HCT116 (cell line): ENCODE measurements around the gene YBX1. TPM values are rescaled to one million over a fixed set of nuclear protein-coding genes. Genes with fewer than 3 reads are reported as not detected.
A peak's percentile ranks its signal among the peaks of the same experiment; 100 is the strongest.

Source experiments
- ATAC-seq: fragments of 200-7000 bp; cut with Tn5 transposase; 2 replicates; pipeline ENCODE4 v1.9.1; 2020; ENCODE audit warnings: mild to moderate bottlenecking, moderate library complexity
- BruUV-seq: library from RNA; stranded (reverse); fragments of 400-500 nt; replicated peaks from 2 replicates; lab custom pipeline; 2021; lab: Mats Ljungman, UMichigan
- CTCF ChIA-PET: fragments of 300-600 bp; sonication (Branson Sonifier 250); formaldehyde crosslinking; loops from one replicate; lab custom pipeline; 2021; ENCODE audit warnings: antibody characterized with exemption; lab: Charles Lee
- POLR2A ChIA-PET: fragments of 300-600, 350-600 bp; sonication (Branson Sonifier 250); formaldehyde crosslinking; loops from one replicate; lab custom pipeline; 2021; ENCODE audit warnings: antibody characterized with exemption; lab: Charles Lee
- RAD21 ChIA-PET, 2 experiments: fragments of 300-600 bp; sonication (Branson Sonifier 250); formaldehyde crosslinking; loops; one replicate each; lab custom pipeline; 2023; ENCODE audit warnings: low total read pairs in 2 of 2; ENCODE audit not compliant: uncharacterized antibody in 2 of 2, unreplicated experiment in 2 of 2, low non-redundant PET in 1 of 2; lab: Charles Lee
- DNase-seq: peaks from one replicate; pipeline ENCODE4 v3.0.0-alpha.2; 2010; ENCODE audit warnings: low read depth, low spot score
- H2AFZ ChIP-seq: fragments of 200-600 bp; shearing (Covaris generic), sonication (generic); 2 replicates; pipeline ENCODE4 v1.6.1; 2017; ENCODE audit warnings: low read depth, mixed run types, mixed read lengths, antibody characterized with exemption, low read length; ENCODE audit not compliant: poor library complexity, severe bottlenecking
- H3K27ac ChIP-seq: 2 replicates; pipeline ENCODE4 v1.5.1; 2012; ENCODE audit warnings: low read depth, low read length
- H3K27me3 ChIP-seq: fragments of 200-600 bp; sonication (generic); 2 replicates; pipeline ENCODE4 v1.6.1; 2016; ENCODE audit warnings: mixed run types, low read length, mixed read lengths; ENCODE audit not compliant: insufficient read depth
- H3K36me3 ChIP-seq, 2 experiments: fragments of 200-500 bp in 1 of 2; fragments of 200-600 bp in 1 of 2; sonication (Bioruptor generic) in 1 of 2; sonication (generic) in 1 of 2; 2 replicates each; pipeline versions ENCODE4 v1.5.1 to v1.6.1; 2014 to 2016; ENCODE audit warnings: low read length in 2 of 2, inconsistent platforms in 1 of 2, mixed read lengths in 1 of 2, mixed run types in 1 of 2; ENCODE audit not compliant: insufficient read depth in 2 of 2, control insufficient read depth in 1 of 2
- H3K4me1 ChIP-seq, 2 experiments: fragments of 200-600 bp in 1 of 2; sonication (generic) in 1 of 2; 2 replicates each; pipeline versions ENCODE4 v1.5.1 to v1.6.1; 2012 to 2017; ENCODE audit warnings: low read length in 2 of 2, inconsistent platforms in 1 of 2, mild to moderate bottlenecking in 1 of 2, mixed read lengths in 1 of 2, mixed run types in 1 of 2, moderate library complexity in 1 of 2; ENCODE audit not compliant: insufficient read depth in 2 of 2, control insufficient read depth in 1 of 2
- H3K4me2 ChIP-seq: fragments of 200-600 bp; sonication (generic); 2 replicates; pipeline ENCODE4 v1.6.1; 2017; ENCODE audit warnings: mixed run types, low read length, mixed read lengths
- H3K4me3 ChIP-seq, 2 experiments: fragments of 200-600 bp in 1 of 2; sonication (generic) in 1 of 2; replicated peaks in 1 of 2; 2 replicates each; pipeline ENCODE4 v1.5.1; 2011 to 2016; ENCODE audit warnings: low read length in 2 of 2, control low read depth in 1 of 2, low read depth in 1 of 2, mild to moderate bottlenecking in 1 of 2, mixed read lengths in 1 of 2, mixed run types in 1 of 2
- H3K79me2 ChIP-seq: fragments of 200-600 bp; sonication (generic); 2 replicates; pipeline ENCODE4 v1.6.1; 2017; ENCODE audit warnings: mild to moderate bottlenecking, mixed run types, low read length, moderate library complexity, mixed read lengths; ENCODE audit not compliant: insufficient read depth
- H3K9ac ChIP-seq: fragments of 200-600 bp; sonication (generic); 2 replicates; pipeline ENCODE4 v1.6.1; 2016; ENCODE audit warnings: low read length, mixed read lengths
- H3K9me2 ChIP-seq: fragments of 200-600 bp; sonication (generic), shearing (Covaris generic); 2 replicates; pipeline ENCODE4 v1.6.1; 2017; ENCODE audit warnings: mixed run types, mild to moderate bottlenecking, moderate library complexity; ENCODE audit not compliant: insufficient read depth
- H3K9me3 ChIP-seq, 2 experiments: fragments of 200-500 bp in 1 of 2; fragments of 200-600 bp in 1 of 2; sonication (Bioruptor generic) in 1 of 2; sonication (generic) in 1 of 2; 2 replicates each; pipeline ENCODE4 v1.6.1; 2014 to 2017; ENCODE audit warnings: low read length in 2 of 2, mixed read lengths in 2 of 2, inconsistent platforms in 1 of 2, low read depth in 1 of 2, mild to moderate bottlenecking in 1 of 2, mixed run types in 1 of 2, moderate library complexity in 1 of 2; ENCODE audit not compliant: control insufficient read depth in 1 of 2, insufficient read depth in 1 of 2
- H4K20me1 ChIP-seq: fragments of 200-600 bp; sonication (generic), shearing (Covaris generic); 2 replicates; pipeline ENCODE4 v1.6.1; 2017; ENCODE audit warnings: mixed run types, mild to moderate bottlenecking, moderate library complexity; ENCODE audit not compliant: insufficient read depth
- CBX3 ChIP-seq: IDR thresholded peaks from 2 replicates; pipeline ENCODE4 v1.6.1; 2012; ENCODE audit warnings: low read depth
- CEBPB ChIP-seq: IDR thresholded peaks from 2 replicates; pipeline ENCODE4 v1.6.1; 2012; ENCODE audit warnings: low read depth
- CTCF ChIP-seq, 3 experiments: fragments of 200-600 bp in 1 of 3; sonication (generic) in 1 of 3; IDR thresholded peaks in 2 of 3; conservative IDR thresholded peaks in 1 of 3; 2 replicates each; pipeline ENCODE4 v1.5.1; 2012 to 2017; ENCODE audit warnings: low read depth in 2 of 3, low read length in 2 of 3, antibody characterized with exemption in 1 of 3, borderline replicate concordance in 1 of 3, control low read depth in 1 of 3, mild to moderate bottlenecking in 1 of 3, mixed read lengths in 1 of 3, mixed run types in 1 of 3, moderate library complexity in 1 of 3; ENCODE audit not compliant: insufficient read depth in 1 of 3
- EZH2 ChIP-seq: fragments of 200-600 bp; sonication (generic); IDR thresholded peaks from 2 replicates; pipeline ENCODE4 v1.6.1; 2017; ENCODE audit warnings: antibody characterized with exemption, mixed run types
- EZH2phosphoT487 ChIP-seq: fragments of 200-600 bp; IDR thresholded peaks from 2 replicates; pipeline ENCODE4 v1.6.1; 2018; ENCODE audit warnings: antibody characterized with exemption, borderline replicate concordance
- FOSL1 ChIP-seq: IDR thresholded peaks from 2 replicates; pipeline ENCODE4 v1.6.1; 2012; ENCODE audit warnings: low read depth
- MAX ChIP-seq: IDR thresholded peaks from 2 replicates; pipeline ENCODE4 v1.6.1; 2012
- RAD21 ChIP-seq: IDR thresholded peaks from 2 replicates; pipeline ENCODE4 v1.6.1; 2012; ENCODE audit warnings: low read depth, mild to moderate bottlenecking
- SIN3A ChIP-seq: IDR thresholded peaks from 2 replicates; pipeline ENCODE4 v1.6.1; 2012; ENCODE audit warnings: low read depth
- SP1 ChIP-seq: IDR thresholded peaks from 2 replicates; pipeline ENCODE4 v1.6.1; 2012; ENCODE audit warnings: low read depth
- SRF ChIP-seq: IDR thresholded peaks from 2 replicates; pipeline ENCODE4 v1.6.1; 2012; ENCODE audit warnings: low read depth
- ZBTB33 ChIP-seq: IDR thresholded peaks from 2 replicates; pipeline ENCODE4 v1.6.1; 2011; ENCODE audit warnings: mild to moderate bottlenecking, low read length, moderate library complexity; ENCODE audit not compliant: insufficient replicate concordance; ENCODE audit errors: extremely low read depth
- ZFX ChIP-seq: fragments of 450-650 bp; IDR thresholded peaks from 2 replicates; pipeline ENCODE4 v1.6.1; 2017
- intact Hi-C: fragments of 100-400 bp; cut with micrococcal nuclease; formaldehyde crosslinking; loops from 2 replicates; pipeline ENCODE4 v1.10.0; 2022
- total RNA-seq: library from RNA; stranded (reverse); gene quantifications from one replicate; pipeline ENCODE4 v1.2.1, GENCODE V29; 2021; ENCODE audit not compliant: unreplicated experiment

Gene YBX1
- total RNA-seq, 1 experiment from 2014 or later, result 1,009 TPM

DNA sequence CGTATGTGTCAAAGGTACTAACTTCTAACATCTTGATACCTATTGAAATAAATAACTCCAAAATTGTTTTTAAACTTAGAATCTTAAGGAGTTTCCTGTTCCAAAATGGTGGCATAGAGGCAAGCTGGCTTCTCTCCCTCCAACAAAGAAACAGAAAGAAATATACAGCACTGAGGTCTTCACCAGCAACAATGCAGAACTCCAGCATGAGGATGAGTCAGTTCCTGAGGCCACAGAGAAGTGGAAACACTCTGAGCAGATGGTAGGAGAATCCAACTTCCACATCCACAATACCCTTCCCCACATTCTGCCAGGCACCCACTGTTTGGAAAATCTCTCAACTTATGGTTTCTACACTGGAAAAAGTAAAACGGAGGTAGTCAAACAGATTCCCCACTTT, 36.2 kb upstream of the YBX1 start:
- ATAC-seq, result no peak
- H3K36me3 ChIP-seq, result no peaks in the 10 kb centered on the region
- no TSS peak for BruUV-seq
- H3K79me2 ChIP-seq, result no peaks in the 10 kb centered on the region
- DNase-seq, result no peak
- RAD21 ChIA-PET, result no interaction called here
- H3K4me3 ChIP-seq, result no peak overlapping the region
- no peak for TF ChIP-seq ZFX
- TF ChIP-seq FOSL1, result no peak
- no peak for TF ChIP-seq MAX
- H3K9me2 ChIP-seq, result no peaks in the 10 kb centered on the region
- intact Hi-C loops, result no loop called here
- no peak overlapping the region for H3K27ac ChIP-seq
- H3K9me3 ChIP-seq, result no peaks in the 10 kb centered on the region
- CTCF ChIA-PET, result no interaction called here
- H4K20me1 ChIP-seq, result no peaks in the 10 kb centered on the region
- POLR2A ChIA-PET, result no interaction called here
- no peak overlapping the region for H2AFZ ChIP-seq
- no peaks in the 10 kb centered on the region for H3K27me3 ChIP-seq
- no peak overlapping the region for H3K4me2 ChIP-seq
- H3K4me1 ChIP-seq, result no peaks in the 10 kb centered on the region
- H3K9ac ChIP-seq, result no peak overlapping the region

DNA sequence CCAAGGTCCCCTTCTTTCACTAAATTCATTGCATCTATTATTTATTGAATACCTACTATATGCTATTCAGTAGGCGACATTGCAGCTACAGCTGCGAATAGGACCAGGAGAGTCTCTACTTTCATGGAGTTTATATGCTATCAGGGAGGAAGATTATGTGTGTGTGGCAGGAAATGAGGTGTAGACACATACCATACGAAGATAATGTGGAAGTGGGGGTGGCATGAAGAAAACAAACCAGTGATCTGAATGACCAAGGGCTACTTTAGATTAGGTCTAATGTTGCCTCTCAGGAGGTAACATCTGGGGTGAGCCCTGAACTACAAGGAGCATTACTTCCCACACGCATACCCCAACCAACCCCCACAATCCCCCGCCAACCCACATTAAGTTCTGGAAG, 25.0 kb upstream of the YBX1 start:
- peaks cover 39% of the 10 kb centered on the region for H3K79me2 ChIP-seq
- ChIA-PET RAD21 (no interaction called here), CTCF (no interaction called here), POLR2A (interaction anchor here (1.4 kb wide), 1 partner anchor 109 kb away, joined by 4 read pairs; no protein-coding TSS in a partner anchor)
- peak overlapping the region; percentile 89 to 98 for H3K4me3 ChIP-seq
- no peaks in the 10 kb centered on the region for H3K9me2 ChIP-seq
- H3K9me3 ChIP-seq, result no peaks in the 10 kb centered on the region
- H3K36me3 ChIP-seq, result peaks cover 8 to 16% of the 10 kb centered on the region in 2 experiments
- H3K27me3 ChIP-seq, result no peaks in the 10 kb centered on the region
- peak overlapping the region; percentile 94 for H3K9ac ChIP-seq
- no TSS peak for BruUV-seq
- TF ChIP-seq SP1 (no peak), CTCF (IDR thresholded peaks at IDR 0.05 in 2 of 3, conservative IDR thresholded peaks at IDR 0.05 in 1 of 3; ENCODE audit: borderline replicate concordance in 1 of 3, insufficient read depth in 1 of 3, low read depth in 2 of 3, low read length in 2 of 3) (no peak), SRF (no peak), EZH2phosphoT487 (no peak), CBX3 (no peak), EZH2 (no peak), SIN3A (no peak), CEBPB (no peak), FOSL1 (no peak), RAD21 (no peak), ZBTB33 (no peak)
- no peak overlapping the region for H3K27ac ChIP-seq
- DNase-seq, result no peak
- intact Hi-C loops, result loop anchor here (10.0 kb wide), 1 partner anchor 312 kb away; no protein-coding TSS in a partner anchor
- peak overlapping the region; percentile 92 for H3K4me2 ChIP-seq
- H2AFZ ChIP-seq, result no peak overlapping the region
- no peaks in the 10 kb centered on the region for H4K20me1 ChIP-seq
- H3K4me1 ChIP-seq, result peaks cover 11 to 21% of the 10 kb centered on the region in 2 experiments; a peak in 3 of 4 replicates
- ATAC-seq, result no peak
